ENCODE measurements around the gene ZFAND6.

Gene ZFAND6

GRCh38 chr15:80179025-80179759 is 119.7 kb downstream of the ZFAND6 start:
- Mint-ChIP-seq H3K4me1 (ENCODE audit: low read depth) (peaks cover 9% of the 10 kb centered on the region), H3K4me3 (no peak overlapping the region), H3K27ac (no peak overlapping the region), H3K36me3 (ENCODE audit: low read depth) (peaks cover 89% of the 10 kb centered on the region), H3K27me3 (no peaks in the 10 kb centered on the region), H3K9me3 (no peaks in the 10 kb centered on the region)
- intact Hi-C loops (cut with micrococcal nuclease): loop anchor here (10.0 kb wide), 1 partner anchor 54 kb away; no protein-coding TSS in a partner anchor

- intact Hi-C loops (cut with micrococcal nuclease): loop anchor here (10.0 kb wide), 1 partner anchor 55 kb away; no protein-coding TSS in a partner anchor
- Mint-ChIP-seq H3K4me1 (ENCODE audit: low read depth) (peaks cover 9% of the 10 kb centered on the region), H3K27me3 (no peaks in the 10 kb centered on the region), H3K4me3 (no peak overlapping the region), H3K36me3 (ENCODE audit: low read depth) (peaks cover 89% of the 10 kb centered on the region), H3K27ac (no peak overlapping the region), H3K9me3 (no peaks in the 10 kb centered on the region)
These were observed 120.5 kb downstream of the ZFAND6 start for GRCh38 chr15:80179935-80180334.

- H3K27me3 Mint-ChIP-seq: no peaks in the 10 kb centered on the region
- peaks cover 9% of the 10 kb centered on the region for H3K4me1 Mint-ChIP-seq (ENCODE audit: low read depth)
- intact Hi-C loops (cut with micrococcal nuclease): no loop called here
- no peak overlapping the region for H3K27ac Mint-ChIP-seq
- no peak overlapping the region for H3K4me3 Mint-ChIP-seq
- H3K9me3 Mint-ChIP-seq: no peaks in the 10 kb centered on the region
- peaks cover 89% of the 10 kb centered on the region for H3K36me3 Mint-ChIP-seq (ENCODE audit: low read depth)
These were observed 121.0 kb downstream of the ZFAND6 start for GRCh38 chr15:80180468-80180867.

GRCh38 chr15:80180986-80181385 is 121.5 kb downstream of the ZFAND6 start:
- Mint-ChIP-seq H3K27ac (no peak overlapping the region), H3K36me3 (ENCODE audit: low read depth) (peaks cover 89% of the 10 kb centered on the region), H3K9me3 (no peaks in the 10 kb centered on the region), H3K4me1 (ENCODE audit: low read depth) (peaks cover 9% of the 10 kb centered on the region), H3K27me3 (no peaks in the 10 kb centered on the region), H3K4me3 (no peak overlapping the region)
- intact Hi-C loops (cut with micrococcal nuclease): no loop called here

- no peaks in the 10 kb centered on the region for H3K4me1 Mint-ChIP-seq (ENCODE audit: low read depth)
- intact Hi-C loops (cut with micrococcal nuclease): no loop called here
These were observed 123.3 kb downstream of the ZFAND6 start for GRCh38 chr15:80182611-80183261.

GRCh38 chr15:80183306-80183705 is 123.8 kb downstream of the ZFAND6 start:
- Mint-ChIP-seq H3K9me3 (no peaks in the 10 kb centered on the region), H3K27me3 (no peaks in the 10 kb centered on the region), H3K36me3 (ENCODE audit: low read depth) (peaks cover 93% of the 10 kb centered on the region), H3K4me3 (no peak overlapping the region), H3K27ac (no peak overlapping the region), H3K4me1 (ENCODE audit: low read depth) (no peaks in the 10 kb centered on the region)
- intact Hi-C loops (cut with micrococcal nuclease): no loop called here

More at GRCh38 chr15:80182611-80183261, 123.3 kb downstream of the ZFAND6 start:
- Mint-ChIP-seq H3K9me3 (no peaks in the 10 kb centered on the region), H3K27ac (no peak overlapping the region), H3K36me3 (ENCODE audit: low read depth) (peaks cover 94% of the 10 kb centered on the region), H3K27me3 (no peaks in the 10 kb centered on the region), H3K4me3 (no peak overlapping the region)

- Mint-ChIP-seq H3K27me3 (no peaks in the 10 kb centered on the region), H3K36me3 (ENCODE audit: low read depth) (peaks cover 94% of the 10 kb centered on the region), H3K4me3 (no peak overlapping the region), H3K27ac (no peak overlapping the region), H3K4me1 (ENCODE audit: low read depth) (no peaks in the 10 kb centered on the region), H3K9me3 (no peaks in the 10 kb centered on the region)
- intact Hi-C loops (cut with micrococcal nuclease): no loop called here
These were observed 124.4 kb downstream of the ZFAND6 start for GRCh38 chr15:80183886-80184285.

- Mint-ChIP-seq H3K27ac (no peak overlapping the region), H3K4me3 (no peak overlapping the region), H3K27me3 (no peaks in the 10 kb centered on the region), H3K36me3 (ENCODE audit: low read depth) (peaks cover 90% of the 10 kb centered on the region), H3K4me1 (ENCODE audit: low read depth) (no peaks in the 10 kb centered on the region), H3K9me3 (no peaks in the 10 kb centered on the region)
- intact Hi-C loops (cut with micrococcal nuclease): no loop called here
These were observed 125.1 kb downstream of the ZFAND6 start for GRCh38 chr15:80184554-80184953.

- intact Hi-C loops (cut with micrococcal nuclease): no loop called here
- H3K4me1 Mint-ChIP-seq (ENCODE audit: low read depth): no peaks in the 10 kb centered on the region
These were observed 125.7 kb downstream of the ZFAND6 start for GRCh38 chr15:80185152-80185551.

GRCh38 chr15:80186066-80186465 is 126.6 kb downstream of the ZFAND6 start:
- Mint-ChIP-seq H3K36me3 (ENCODE audit: low read depth) (peaks cover 75% of the 10 kb centered on the region), H3K27me3 (no peaks in the 10 kb centered on the region)
- intact Hi-C loops (cut with micrococcal nuclease): no loop called here

More at GRCh38 chr15:80185152-80185551, 125.7 kb downstream of the ZFAND6 start:
- no peak overlapping the region for H3K27ac Mint-ChIP-seq
- H3K27me3 Mint-ChIP-seq: no peaks in the 10 kb centered on the region
- no peaks in the 10 kb centered on the region for H3K9me3 Mint-ChIP-seq
- no peak overlapping the region for H3K4me3 Mint-ChIP-seq
- peaks cover 84% of the 10 kb centered on the region for H3K36me3 Mint-ChIP-seq (ENCODE audit: low read depth)

GRCh38 chr15:80186597-80186996 is 127.1 kb downstream of the ZFAND6 start:
- intact Hi-C loops (cut with micrococcal nuclease): no loop called here
- H3K4me1 Mint-ChIP-seq (ENCODE audit: low read depth): no peaks in the 10 kb centered on the region
- no peak overlapping the region for H3K27ac Mint-ChIP-seq
- H3K9me3 Mint-ChIP-seq: no peaks in the 10 kb centered on the region
- no peak overlapping the region for H3K4me3 Mint-ChIP-seq
- peaks cover 70% of the 10 kb centered on the region for H3K36me3 Mint-ChIP-seq (ENCODE audit: low read depth)
- no peaks in the 10 kb centered on the region for H3K27me3 Mint-ChIP-seq

More at GRCh38 chr15:80186066-80186465, 126.6 kb downstream of the ZFAND6 start:
- Mint-ChIP-seq H3K4me1 (ENCODE audit: low read depth) (no peaks in the 10 kb centered on the region), H3K4me3 (no peak overlapping the region), H3K9me3 (no peaks in the 10 kb centered on the region), H3K27ac (no peak overlapping the region)
